Measurements from ENCODE around the gene CHID1.

GRCh38 chr11:917426-917825 lies 6.8 kb upstream of the CHID1 start:
- TF ChIP-seq POLR2AphosphoS5 (IDR thresholded peaks at IDR 0.05; ENCODE audit: low read depth, low read length) (no peak), POLR2A (IDR thresholded peaks at IDR 0.05; ENCODE audit: low read depth, low read length) (no peak), TAF1 (IDR thresholded peaks at IDR 0.05; ENCODE audit: borderline replicate concordance, low read depth, low read length) (no peak)

All from GM12892 (cell line).